Right lobe of liver (tissue), 6 donors: ENCODE measurements around the gene BET1. TPM values are rescaled to one million over a fixed set of nuclear protein-coding genes. Genes with fewer than 3 reads are reported as not detected.
A peak's percentile ranks its signal among the peaks of the same experiment; 100 is the strongest.

Experiments
- ATAC-seq, 4 donors: fragments of 200-7000 bp; cut with Tn5 transposase; one replicate each; pipeline ENCODE4 v1.9.1; 2020; ENCODE audit warnings: mild to moderate bottlenecking in 4 of 4, moderate library complexity in 4 of 4
- DNase-seq, 3 donors: peaks; one replicate each; pipeline ENCODE4 v3.0.0-alpha.2; 2020
- H3K27ac ChIP-seq, 3 donors: fragments of 200-600 bp; one replicate each; pipeline ENCODE4 v1.8.0; 2022
- H3K27me3 ChIP-seq, 2 donors: fragments of 200-600 bp; one replicate each; pipeline ENCODE4 v1.8.0; 2022
- H3K36me3 ChIP-seq, 4 donors: fragments of 200-600 bp; sonication (generic) in 1 of 4; one replicate each; pipeline versions ENCODE4 v1.5.1 to v1.8.0; 2017 to 2022; ENCODE audit warnings: control low read depth in 1 of 4
- H3K4me1 ChIP-seq, 4 donors: fragments of 200-600 bp; sonication (generic) in 1 of 4; one replicate each; pipeline versions ENCODE4 v1.5.1 to v1.8.0; 2017 to 2022; ENCODE audit warnings: control low read depth in 1 of 4
- H3K4me3 ChIP-seq, 3 donors: fragments of 200-600 bp; one replicate each; pipeline ENCODE4 v1.8.0; 2022
- H3K9me3 ChIP-seq, 4 donors: fragments of 200-600 bp; sonication (generic) in 1 of 4; one replicate each; pipeline versions ENCODE4 v1.5.1 to v1.8.0; 2017 to 2022; ENCODE audit warnings: control low read depth in 1 of 4
- CTCF ChIP-seq, 4 donors: fragments of 200-600 bp in 3 of 4; fragments of 450-650 bp in 1 of 4; IDR thresholded peaks; one replicate each; pipeline versions ENCODE4 v1.5.1 to v1.8.0; 2016 to 2022; ENCODE audit warnings: antibody characterized with exemption in 4 of 4, mild to moderate bottlenecking in 2 of 4
- POLR2A ChIP-seq: fragments of 450-650 bp; IDR thresholded peaks from one replicate; pipeline ENCODE4 v1.6.1; 2017; ENCODE audit warnings: antibody characterized with exemption, mild to moderate bottlenecking
- WGBS: methylation state at CpG from one replicate; pipeline ENCODE4 v1.1.6; 2018; ENCODE audit warnings: low coverage, low lambda C conversion rate; ENCODE audit not compliant: insufficient coverage; ENCODE audit errors: missing lambda C conversion rate; 5-methylcytosine and 5-hydroxymethylcytosine counted together
- intact Hi-C, 2 donors: fragments of 100-400 bp; cut with DNase I; formaldehyde crosslinking; loops; one replicate each; pipeline versions ENCODE4 v1.11.2 to v1.14.1; 2022
- long read RNA-seq: library from polyadenylated mRNA; unstranded; transcript quantifications from one replicate; pipeline ENCODE4 v2.0.0, GENCODE V29; 2019
- total RNA-seq, 6 experiments: library from RNA; depleted of rRNA in 2 of 6; stranded (reverse); fragments of >200 nt in 2 of 6; fragmentation: NEBNext Ultra II Directional in 3 of 6; extraction: Animal tissue kit (Norgen Biotek cat#: 25700) in 3 of 6; gene quantifications; one replicate each; pipeline versions ENCODE4 v1.1.0 to v1.2.4, GENCODE V29; 2016 to 2023
- donor health status: DM: no; HTN: yes; CAD: no.
- donor health status: DM: no; HTN: no; CAD: no.
- donor health status: DM: no; HTN: no; CAD: no.
- donor health status: DM: no; HTN: yes; CAD: no.
- donor health status: DM: no; HTN: yes; CAD: no.

BET1 gene
- total RNA-seq: 10 to 100 TPM; 12.4 to 19.7 (median 16.5) TPM
- long read RNA-seq, transcript BET1-201 (4 exons, 1,504 nt): major isoform, 5 of 6 reads
- long read RNA-seq, partial matches to known transcripts: 0 of 6 reads
- long read RNA-seq, other reads (novel, unspliced or antisense): 0 of 6 reads

DNA sequence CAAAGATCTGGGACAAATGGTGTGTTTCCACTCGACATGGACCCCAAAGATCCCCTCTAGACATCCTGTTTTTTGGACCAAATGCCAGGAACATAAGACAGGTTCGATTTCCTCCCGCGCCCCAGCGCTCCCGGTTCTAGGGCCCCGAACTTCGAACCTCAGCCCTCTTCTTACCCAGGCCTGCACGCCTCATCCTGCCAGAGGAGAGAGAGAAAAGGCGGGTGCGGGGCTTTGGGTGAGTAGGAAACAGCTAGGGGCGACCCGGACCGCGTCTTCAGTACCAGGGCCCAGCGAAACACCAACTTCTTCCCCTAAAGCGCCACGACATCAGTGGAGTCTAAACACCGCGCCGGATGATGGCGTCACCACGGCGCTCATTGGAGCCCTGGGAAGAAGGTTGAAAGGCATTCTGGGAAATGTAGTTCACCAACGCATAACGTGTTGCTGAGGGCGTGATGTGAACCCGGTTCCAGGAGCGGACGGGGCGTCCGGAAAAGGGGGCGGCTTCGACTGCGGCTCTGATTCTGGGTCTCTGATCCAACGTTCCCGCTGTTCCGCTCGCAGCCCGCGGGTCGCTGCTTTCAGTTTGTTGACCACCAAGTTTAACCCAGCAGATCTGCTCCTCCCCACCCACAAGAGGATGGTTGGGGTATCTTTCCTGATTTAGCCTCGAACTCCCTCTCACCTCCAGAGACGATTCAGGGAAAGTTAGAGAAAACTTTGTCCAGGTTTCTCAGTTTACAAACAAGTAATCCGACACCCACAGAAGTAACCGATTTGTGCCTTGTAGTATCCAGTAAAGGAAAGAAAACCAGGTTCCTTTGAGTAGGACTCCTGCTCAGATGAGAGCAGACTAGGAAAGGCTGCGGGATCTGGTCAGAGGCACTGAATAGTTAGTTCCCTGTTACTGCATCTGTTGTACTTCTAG is at the start of gene BET1:
BET1 (minus strand) TSS at position 332 of the 928 bp plus-strand sequence; CDS start at position 193, 139 bp downstream.
- H3K27ac ChIP-seq: peak within 1 kb of the TSS; percentile 87 to 93 (median 93)
- peak within 1 kb of the TSS; percentile 68 to 82 (median 72) for H3K4me3 ChIP-seq
- peak; percentile 98 to 99 (median 99) for ATAC-seq
- DNase-seq: peak; percentile 94 to 95 (median 95)
- H3K4me1 ChIP-seq: peaks cover 0 to 11% (median 3%) of the 10 kb centered on the region in 4 donors
- TF ChIP-seq CTCF (IDR thresholded peaks at IDR 0.05) (no peak), POLR2A (peak; percentile 47)
- H3K9me3 ChIP-seq: no peaks in the 10 kb centered on the region
- under 1% methylated on average over 23 of the region's 47 CpGs for WGBS
- intact Hi-C loops: no loop called here
- H3K27me3 ChIP-seq: no peaks in the 10 kb centered on the region
- no peaks in the 10 kb centered on the region for H3K36me3 ChIP-seq

DNA sequence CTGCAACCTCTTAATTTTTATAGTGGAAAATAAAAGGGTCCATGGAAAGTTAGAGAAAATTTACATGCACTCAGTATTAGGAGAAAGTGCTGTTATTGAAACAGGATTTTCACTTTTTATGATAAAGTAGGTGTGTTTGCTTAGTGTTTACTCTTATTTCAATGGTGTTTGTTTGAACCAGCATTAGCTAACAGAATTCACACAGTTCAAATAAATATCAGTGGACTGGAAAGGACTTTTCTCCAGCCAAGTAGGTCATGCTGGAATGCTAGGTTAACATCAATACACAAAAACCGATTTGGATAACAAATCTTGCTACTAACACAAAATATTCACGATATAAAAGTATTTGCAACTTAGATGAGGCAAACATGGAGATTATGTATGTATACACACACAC is 49.4 kb upstream of the BET1 start:
- Histone ChIP-seq H3K4me1 (peaks cover 0 to 3% (median 0%) of the 10 kb centered on the region in 4 donors), H3K36me3 (no peaks in the 10 kb centered on the region), H3K4me3 (no peak overlapping the region), H3K27me3 (no peaks in the 10 kb centered on the region), H3K9me3 (no peaks in the 10 kb centered on the region), H3K27ac (no peak overlapping the region)
- ATAC-seq: no peak
- 31% methylated on average over 2 of the region's 2 CpGs for WGBS
- no peak for TF ChIP-seq CTCF (IDR thresholded peaks at IDR 0.05)
- intact Hi-C loops: no loop called here
- DNase-seq: no peak

- intact Hi-C loops: no loop called here
- no peaks in the 10 kb centered on the region for H3K36me3 ChIP-seq
- ATAC-seq (no peak), DNase-seq (no peak)
- H3K27ac ChIP-seq: no peak overlapping the region
- WGBS: 44% methylated on average over 5 of the region's 5 CpGs
- H3K27me3 ChIP-seq: no peaks in the 10 kb centered on the region
- no peaks in the 10 kb centered on the region for H3K9me3 ChIP-seq
- peaks cover 0 to 3% (median 0%) of the 10 kb centered on the region in 4 donors for H3K4me1 ChIP-seq
- TF ChIP-seq CTCF (IDR thresholded peaks at IDR 0.05) (no peak), POLR2A (no peak)
- no peak overlapping the region for H3K4me3 ChIP-seq
These were observed 48.4 kb upstream of the BET1 start for GRCh38 chr7:94052398-94053180.

- Histone ChIP-seq H3K9me3 (no peaks in the 10 kb centered on the region), H3K4me3 (no peak overlapping the region), H3K36me3 (no peaks in the 10 kb centered on the region), H3K4me1 (peaks cover 0 to 3% (median 0%) of the 10 kb centered on the region in 4 donors), H3K27ac (no peak overlapping the region), H3K27me3 (no peaks in the 10 kb centered on the region)
- no peak for DNase-seq
- intact Hi-C loops: no loop called here
- no peak for ATAC-seq
- WGBS: 23% methylated on average over 4 of the region's 4 CpGs
- no peak for TF ChIP-seq POLR2A
- no peak for TF ChIP-seq CTCF (IDR thresholded peaks at IDR 0.05)
These were observed 45.9 kb upstream of the BET1 start for GRCh38 chr7:94050046-94050445.
